Amniotic epithelial cell (primary cell): Measurements from ENCODE around the gene TRAPPC2L.

Experiments
- DNase-seq: peaks from one replicate; pipeline ENCODE4 v3.0.0-alpha.2; 2010; ENCODE audit warnings: low read depth

Gene TRAPPC2L

GRCh38 chr16:88910284-88911135, 53.6 kb downstream of the TRAPPC2L start:
- DNase-seq = no peak

- no peak for DNase-seq
Observed at GRCh38 chr16:88911136-88911945, 54.4 kb downstream of the TRAPPC2L start.

GRCh38 chr16:88911946-88912310, 55.0 kb downstream of the TRAPPC2L start:
- DNase-seq = no peak
